ENCODE measurements around the gene ATP7A. TPM values are rescaled to one million over a fixed set of nuclear protein-coding genes. Genes with fewer than 3 reads are reported as not detected.
A peak's percentile ranks its signal among the peaks of the same experiment; 100 is the strongest.
"Not testable (repeated sequence)": the region's sequence is repeated elsewhere in the genome, so short reads cannot be mapped to it uniquely, and the experiment has no call there.

Gene ATP7A
- polyA plus RNA-seq (2013): 3.8 TPM in 2 replicates

GRCh38 chrX:77910108-77910840, at the start of gene ATP7A:
Gene ATP7A (plus strand): TSS chrX:77910693. CDS start chrX:77971642, 60,949 bp downstream.
- Histone ChIP-seq H3K18ac (ENCODE audit: low read length) (no peak within 1 kb of the TSS), H3K23ac (ENCODE audit: low read length) (no peak within 1 kb of the TSS), H3K4me1 (ENCODE audit: control insufficient read depth in 1 of 2, insufficient read depth in 2 of 2, low read length in 2 of 2) (no peaks in the 10 kb centered on the region), H2AK5ac (ENCODE audit: low read length) (no peak within 1 kb of the TSS), H3K27ac (ENCODE audit: low read depth, low read length) (peak within 1 kb of the TSS; percentile 46), H3K36me3 (ENCODE audit: control insufficient read depth in 1 of 2, insufficient read depth in 2 of 2, low read length in 2 of 2) (no peaks in the 10 kb centered on the region), H3K27me3 (ENCODE audit: insufficient read depth, low read length) (no peaks in the 10 kb centered on the region), H3K79me2 (ENCODE audit: control insufficient read depth, insufficient read depth, low read length, poor library complexity) (no peaks in the 10 kb centered on the region), H2BK12ac (ENCODE audit: low read length) (no peak within 1 kb of the TSS), H3K4me2 (ENCODE audit: low read length) (peak within 1 kb of the TSS; percentile 69), H4K91ac (ENCODE audit: low read depth, low read length) (no peak within 1 kb of the TSS), H3K79me1 (ENCODE audit: low read length) (no peaks in the 10 kb centered on the region), H4K12ac (ENCODE audit: low read depth, low read length) (peak within 1 kb of the TSS; percentile 80), H3K9me3 (ENCODE audit: insufficient read depth, low read depth, low read length) (no peaks in the 10 kb centered on the region), H3K4me3 (ENCODE audit: low read depth, low read length) (peak within 1 kb of the TSS; percentile 77), H3K14ac (ENCODE audit: low read length) (no peak within 1 kb of the TSS), H2AFZ (ENCODE audit: insufficient read depth, low read length, poor library complexity) (peak within 1 kb of the TSS; percentile 67), H3K4ac (ENCODE audit: low read depth, low read length) (no peak within 1 kb of the TSS), H2BK5ac (ENCODE audit: low read depth, low read length, poor library complexity) (no peak within 1 kb of the TSS), H4K8ac (ENCODE audit: low read depth, low read length) (no peak within 1 kb of the TSS), H2BK120ac (ENCODE audit: insufficient read depth, low read length, poor library complexity) (no peak within 1 kb of the TSS), H3K9ac (ENCODE audit: low read length) (peak within 1 kb of the TSS; percentile 90)
- no CpG with 5 or more reads among the region's 36 CpGs for WGBS (ENCODE audit: extremely low coverage, insufficient coverage, insufficient read length)
- peak; percentile 74 to 76 for DNase-seq

DNA sequence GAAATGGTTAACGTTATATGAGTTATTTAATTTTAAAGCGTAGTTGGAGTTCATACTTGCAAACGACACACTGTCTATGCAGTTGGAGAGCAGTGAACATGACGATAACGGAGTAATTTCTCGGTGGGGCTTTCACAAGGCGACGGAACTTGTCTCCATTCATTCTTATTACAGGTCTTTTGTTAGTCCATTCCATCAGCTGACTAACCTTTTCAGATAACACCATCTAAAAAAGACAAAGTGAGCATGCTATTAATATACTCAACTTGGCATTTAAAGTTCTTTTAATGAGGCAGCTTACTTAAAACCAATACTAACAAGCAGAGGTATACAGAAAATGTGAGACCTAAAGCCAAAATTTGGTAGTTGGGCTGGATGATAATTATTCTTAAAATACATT, 35.1 kb upstream of the ATP7A start:
- no peak overlapping the region for H2AFZ ChIP-seq (ENCODE audit: insufficient read depth, low read length, poor library complexity)
- H2BK120ac ChIP-seq (ENCODE audit: insufficient read depth, low read length, poor library complexity): no peak overlapping the region
- no peak for DNase-seq
- no peaks in the 10 kb centered on the region for H3K4me1 ChIP-seq (ENCODE audit: control insufficient read depth in 1 of 2, insufficient read depth in 2 of 2, low read length in 2 of 2)
- no peak overlapping the region for H3K27ac ChIP-seq (ENCODE audit: low read depth, low read length)
- no peak overlapping the region for H3K4ac ChIP-seq (ENCODE audit: low read depth, low read length)
- no peaks in the 10 kb centered on the region for H3K27me3 ChIP-seq (ENCODE audit: insufficient read depth, low read length)
- no peak overlapping the region for H2BK5ac ChIP-seq (ENCODE audit: low read depth, low read length, poor library complexity)
- H3K79me1 ChIP-seq (ENCODE audit: low read length): no peaks in the 10 kb centered on the region
- H4K8ac ChIP-seq (ENCODE audit: low read depth, low read length): no peak overlapping the region
- H2AK5ac ChIP-seq (ENCODE audit: low read length): no peak overlapping the region
- H4K91ac ChIP-seq (ENCODE audit: low read depth, low read length): no peak overlapping the region
- no peaks in the 10 kb centered on the region for H3K9me3 ChIP-seq (ENCODE audit: insufficient read depth, low read depth, low read length)
- no peak overlapping the region for H3K4me2 ChIP-seq (ENCODE audit: low read length)
- no peak overlapping the region for H2BK12ac ChIP-seq (ENCODE audit: low read length)
- no CpG with 5 or more reads among the region's 8 CpGs for WGBS (ENCODE audit: extremely low coverage, insufficient coverage, insufficient read length)
- no peak overlapping the region for H3K14ac ChIP-seq (ENCODE audit: low read length)
- H3K9ac ChIP-seq (ENCODE audit: low read length): no peak overlapping the region
- peaks cover 0 to 8% of the 10 kb centered on the region in 2 experiments for H3K36me3 ChIP-seq (ENCODE audit: control insufficient read depth in 1 of 2, insufficient read depth in 2 of 2, low read length in 2 of 2)
- no peaks in the 10 kb centered on the region for H3K79me2 ChIP-seq (ENCODE audit: control insufficient read depth, insufficient read depth, low read length, poor library complexity)
- no peak overlapping the region for H3K4me3 ChIP-seq (ENCODE audit: low read depth, low read length)
- no peak overlapping the region for H3K23ac ChIP-seq (ENCODE audit: low read length)
- H3K18ac ChIP-seq (ENCODE audit: low read length): no peak overlapping the region
- no peak overlapping the region for H4K12ac ChIP-seq (ENCODE audit: low read depth, low read length)

- not testable (repeated sequence) for H3K23ac ChIP-seq (ENCODE audit: low read length); H2AK5ac ChIP-seq (ENCODE audit: low read length); H2BK120ac ChIP-seq (ENCODE audit: insufficient read depth, low read length, poor library complexity); H3K9ac ChIP-seq (ENCODE audit: low read length); H4K91ac ChIP-seq (ENCODE audit: low read depth, low read length); H3K79me2 ChIP-seq (ENCODE audit: control insufficient read depth, insufficient read depth, low read length, poor library complexity); H3K79me1 ChIP-seq (ENCODE audit: low read length); H3K4me3 ChIP-seq (ENCODE audit: low read depth, low read length); H2BK12ac ChIP-seq (ENCODE audit: low read length); H4K8ac ChIP-seq (ENCODE audit: low read depth, low read length); H3K27me3 ChIP-seq (ENCODE audit: insufficient read depth, low read length); H4K12ac ChIP-seq (ENCODE audit: low read depth, low read length); H3K14ac ChIP-seq (ENCODE audit: low read length); H3K4me1 ChIP-seq (ENCODE audit: control insufficient read depth in 1 of 2, insufficient read depth in 2 of 2, low read length in 2 of 2); H2AFZ ChIP-seq (ENCODE audit: insufficient read depth, low read length, poor library complexity); H3K4ac ChIP-seq (ENCODE audit: low read depth, low read length); H3K18ac ChIP-seq (ENCODE audit: low read length); H3K27ac ChIP-seq (ENCODE audit: low read depth, low read length); H3K4me2 ChIP-seq (ENCODE audit: low read length); H3K36me3 ChIP-seq (ENCODE audit: control insufficient read depth in 1 of 2, insufficient read depth in 2 of 2, low read length in 2 of 2); DNase-seq; H3K9me3 ChIP-seq (ENCODE audit: insufficient read depth, low read depth, low read length); H2BK5ac ChIP-seq (ENCODE audit: low read depth, low read length, poor library complexity)
- whole genome bisulfite sequencing (ENCODE audit: extremely low coverage, insufficient coverage, insufficient read length): no CpG with 5 or more reads among the region's 4 CpGs
These were observed 29.1 kb upstream of the ATP7A start for GRCh38 chrX:77881418-77881817.

DNA sequence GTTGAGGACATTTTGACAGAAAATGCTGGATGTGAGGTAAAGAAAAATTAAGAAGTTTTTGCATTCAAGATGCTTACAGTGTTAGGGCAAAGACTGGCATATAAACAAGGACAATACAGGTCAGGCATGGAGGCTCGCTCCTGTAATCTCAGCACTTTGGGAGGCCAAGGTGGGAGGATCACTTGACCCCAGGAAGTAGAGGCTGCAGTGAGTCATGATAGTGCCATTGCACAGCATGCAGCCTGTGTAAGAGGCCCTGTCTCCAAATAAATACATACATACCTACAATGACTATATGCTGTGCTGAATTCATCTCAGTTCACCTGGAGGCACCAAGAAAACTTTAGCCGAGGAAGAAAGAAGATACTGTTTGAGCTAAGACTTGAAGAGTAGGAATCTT, 17.6 kb upstream of the ATP7A start:
- Histone ChIP-seq H3K4me1 (ENCODE audit: control insufficient read depth in 1 of 2, insufficient read depth in 2 of 2, low read length in 2 of 2) (no peaks in the 10 kb centered on the region), H2AK5ac (ENCODE audit: low read length) (no peak overlapping the region), H3K79me1 (ENCODE audit: low read length) (peaks cover 2% of the 10 kb centered on the region), H3K27ac (ENCODE audit: low read depth, low read length) (no peak overlapping the region), H2BK5ac (ENCODE audit: low read depth, low read length, poor library complexity) (no peak overlapping the region), H2AFZ (ENCODE audit: insufficient read depth, low read length, poor library complexity) (no peak overlapping the region), H3K4ac (ENCODE audit: low read depth, low read length) (peak overlapping the region; percentile 55), H3K4me3 (ENCODE audit: low read depth, low read length) (no peak overlapping the region), H3K79me2 (ENCODE audit: control insufficient read depth, insufficient read depth, low read length, poor library complexity) (peaks cover 2% of the 10 kb centered on the region), H4K12ac (ENCODE audit: low read depth, low read length) (no peak overlapping the region), H3K9ac (ENCODE audit: low read length) (no peak overlapping the region), H3K9me3 (ENCODE audit: insufficient read depth, low read depth, low read length) (no peaks in the 10 kb centered on the region), H3K14ac (ENCODE audit: low read length) (no peak overlapping the region), H3K27me3 (ENCODE audit: insufficient read depth, low read length) (no peaks in the 10 kb centered on the region), H3K4me2 (ENCODE audit: low read length) (no peak overlapping the region), H3K18ac (ENCODE audit: low read length) (no peak overlapping the region), H2BK120ac (ENCODE audit: insufficient read depth, low read length, poor library complexity) (no peak overlapping the region), H4K91ac (ENCODE audit: low read depth, low read length) (no peak overlapping the region), H3K23ac (ENCODE audit: low read length) (no peak overlapping the region), H4K8ac (ENCODE audit: low read depth, low read length) (no peak overlapping the region), H3K36me3 (ENCODE audit: control insufficient read depth in 1 of 2, insufficient read depth in 2 of 2, low read length in 2 of 2) (no peaks in the 10 kb centered on the region), H2BK12ac (ENCODE audit: low read length) (no peak overlapping the region)
- no CpG with 5 or more reads among the region's 2 CpGs for WGBS (ENCODE audit: extremely low coverage, insufficient coverage, insufficient read length)
- DNase-seq: no peak
